CD1c-positive myeloid dendritic cell (primary cell): ENCODE results near the gene ZNF487.
A peak's percentile ranks its signal among the peaks of the same experiment; 100 is the strongest.
"Not testable (repeated sequence)": the region's sequence is repeated elsewhere in the genome, so short reads cannot be mapped to it uniquely, and the experiment has no call there.

Experiments used
- DNase-seq: peaks from one replicate; pipeline ENCODE4 v3.0.0-alpha.2; 2016; ENCODE audit errors: extremely low spot score

The ZNF487 gene

DNA sequence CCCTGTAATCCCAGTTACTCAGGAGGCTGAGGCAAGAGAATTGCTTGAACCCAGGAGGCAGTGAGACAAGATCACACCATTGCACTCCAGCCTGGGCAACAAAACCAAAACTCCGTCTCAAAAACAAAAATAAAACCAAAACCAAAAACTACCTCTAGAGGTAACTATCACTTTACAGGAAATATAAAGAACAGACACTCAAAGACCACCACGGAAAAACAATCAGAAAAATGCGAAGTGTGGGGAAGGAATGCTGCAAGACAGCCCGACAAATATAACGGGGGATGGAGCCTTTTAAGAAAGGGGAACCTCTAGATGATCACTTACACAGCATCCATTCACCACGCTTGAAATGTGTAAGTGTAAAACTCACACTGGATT lies 32.2 kb upstream of the ZNF487 start:
- peak; percentile 50 for DNase-seq

DNA sequence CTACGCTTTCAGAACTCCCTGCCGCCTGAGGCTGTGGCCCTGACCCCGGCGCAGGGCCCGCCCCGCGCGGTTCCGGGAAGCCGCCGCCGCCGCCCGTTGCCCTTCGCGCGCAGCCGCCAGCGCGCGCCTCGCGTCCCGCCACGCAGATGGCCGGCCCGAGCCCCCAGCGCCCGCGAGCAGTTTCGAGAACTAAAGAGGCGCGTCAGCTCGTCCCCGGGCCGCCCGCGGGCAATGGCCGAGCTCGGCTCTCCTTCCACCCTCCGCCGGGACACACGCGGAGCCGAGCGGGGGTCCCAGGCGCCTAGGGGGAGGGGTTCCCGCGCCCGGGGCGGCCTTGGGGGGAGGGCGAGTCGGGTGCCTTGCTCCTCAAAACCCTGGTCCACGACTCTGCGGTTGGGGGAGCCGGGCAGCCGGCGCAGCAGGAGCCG lies 29.7 kb upstream of the ZNF487 start:
- peak; percentile 82 for DNase-seq

DNA sequence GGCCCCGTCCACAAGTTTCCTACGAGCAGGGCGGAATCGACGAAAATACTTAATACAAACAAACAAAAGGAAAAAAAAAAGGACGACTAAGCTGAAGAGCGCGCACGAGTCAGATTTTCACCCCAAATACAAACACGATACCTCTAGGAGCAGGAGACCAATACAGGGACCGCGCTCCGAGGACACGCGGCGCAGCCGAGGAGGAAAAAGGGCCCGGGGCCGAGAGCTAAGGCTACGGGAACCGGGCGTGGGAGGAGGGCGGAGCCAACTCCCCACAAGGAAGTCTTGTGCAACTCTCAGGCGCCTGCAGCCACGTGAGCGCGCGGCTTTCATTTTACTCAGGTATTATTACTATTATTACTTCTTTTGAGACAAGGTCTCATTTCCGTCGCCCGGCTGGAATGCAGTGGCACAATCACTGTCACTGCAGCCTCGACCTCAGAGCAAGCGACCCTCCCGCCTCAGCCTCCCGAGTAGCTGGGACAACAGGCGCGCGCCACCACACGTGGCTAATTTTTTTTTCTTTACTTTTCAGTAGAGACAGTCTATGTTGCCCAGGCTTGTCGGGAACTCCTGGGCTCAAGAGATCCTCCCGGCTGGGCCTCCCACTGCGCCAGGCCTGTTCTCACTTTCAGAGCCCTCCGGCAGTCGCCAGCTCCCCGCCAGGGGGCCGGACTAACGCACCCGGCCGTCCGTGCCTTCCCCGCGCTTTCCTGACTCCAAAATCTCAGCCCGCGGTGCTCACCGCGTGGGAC lies 29.2 kb upstream of the ZNF487 start:
- DNase-seq = peak; percentile 97

DNA sequence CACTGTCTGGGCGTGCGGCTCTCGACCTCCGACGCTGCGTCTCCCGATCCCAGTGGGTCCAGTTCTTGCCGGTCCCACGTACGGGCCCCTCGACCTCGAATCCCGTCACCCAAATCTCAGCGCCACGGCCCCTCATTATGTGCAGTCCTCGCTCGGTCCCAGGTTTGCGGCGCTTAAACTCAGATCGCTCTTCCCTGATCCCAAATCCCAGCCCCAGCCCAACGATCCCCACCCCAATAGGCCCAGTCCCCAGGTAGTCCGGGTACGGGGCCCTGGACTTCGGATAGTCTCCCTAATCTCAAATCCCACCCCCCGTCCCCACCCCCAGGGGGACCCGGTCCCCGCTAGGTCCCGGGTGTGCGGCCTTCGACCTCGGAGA lies 28.6 kb upstream of the ZNF487 start:
- peak; percentile 18 for DNase-seq

DNA sequence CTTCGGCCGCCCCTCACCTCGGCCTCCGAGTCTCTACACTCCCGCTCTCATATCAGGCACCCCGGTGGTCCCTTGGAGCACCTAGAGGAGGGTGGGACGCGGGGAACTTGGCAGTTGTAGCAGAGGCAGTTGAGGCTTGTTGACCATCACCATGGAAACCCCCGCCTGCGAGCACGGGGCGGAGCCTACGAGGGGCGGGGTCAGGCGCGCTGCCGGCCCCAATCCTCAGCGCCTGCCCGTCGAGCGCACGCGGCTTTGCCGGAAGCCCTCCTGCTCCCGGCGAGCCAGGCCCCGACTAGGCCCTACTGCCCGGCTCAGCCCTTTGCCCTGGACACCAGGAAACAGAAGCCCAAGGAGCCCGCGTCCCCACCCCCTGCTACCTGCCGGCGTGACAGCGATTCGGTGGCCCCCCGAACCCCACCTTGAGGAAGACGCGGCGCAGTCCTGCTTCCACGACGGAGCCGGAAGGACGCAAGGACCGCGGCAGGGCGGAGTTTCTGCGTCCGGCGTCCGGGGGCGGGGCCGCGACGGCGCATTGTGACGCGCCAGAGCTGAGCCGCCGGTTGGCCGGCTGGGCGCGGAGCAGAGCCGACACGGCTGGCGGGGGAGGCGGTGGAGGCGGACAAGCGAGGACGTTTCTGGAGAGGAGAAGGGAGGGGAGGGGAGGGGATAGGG lies 28.1 kb upstream of the ZNF487 start, which contains the start of gene HNRNPF:
TSS of gene HNRNPF (minus strand) at position 477 of the 675 bp plus-strand sequence. CDS start 21,302 bp downstream, outside the sequence.
- peak; percentile 98 for DNase-seq

DNA sequence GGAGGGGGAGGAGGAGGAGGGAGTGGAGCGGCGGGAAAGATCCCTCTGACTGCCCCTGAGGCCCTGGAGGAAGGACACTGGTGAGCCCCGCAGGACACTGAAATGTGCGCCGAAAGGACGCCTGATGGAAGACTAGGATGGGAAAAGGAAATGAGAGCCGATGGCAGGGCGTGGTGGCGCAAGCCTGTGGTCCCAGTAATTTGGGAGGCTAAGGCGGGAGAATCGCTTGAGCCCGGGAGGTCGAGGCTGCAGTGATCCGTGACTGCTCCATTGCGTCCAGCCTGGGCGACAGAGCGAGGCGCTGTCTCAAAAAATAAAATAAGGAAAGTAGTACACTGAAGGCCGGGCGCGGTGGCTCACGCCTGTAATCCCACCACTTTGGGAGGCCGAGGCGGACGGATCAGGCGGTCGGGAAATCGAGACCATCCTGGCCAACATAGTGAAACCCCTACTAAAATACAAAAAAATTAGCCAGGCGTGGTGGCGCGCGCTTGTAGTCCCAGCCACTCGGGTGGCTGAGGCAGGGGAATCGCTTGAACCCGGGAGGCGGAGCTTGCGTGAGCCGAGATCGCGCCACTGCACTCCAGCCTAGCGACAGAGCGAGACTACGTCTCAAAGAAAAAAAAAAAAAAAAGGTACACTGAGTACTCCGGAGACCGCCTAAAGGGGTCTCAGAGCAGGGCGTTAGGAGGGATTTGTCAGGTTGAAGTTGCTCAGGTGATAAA lies 27.4 kb upstream of the ZNF487 start:
- peak; percentile 48 for DNase-seq

DNA sequence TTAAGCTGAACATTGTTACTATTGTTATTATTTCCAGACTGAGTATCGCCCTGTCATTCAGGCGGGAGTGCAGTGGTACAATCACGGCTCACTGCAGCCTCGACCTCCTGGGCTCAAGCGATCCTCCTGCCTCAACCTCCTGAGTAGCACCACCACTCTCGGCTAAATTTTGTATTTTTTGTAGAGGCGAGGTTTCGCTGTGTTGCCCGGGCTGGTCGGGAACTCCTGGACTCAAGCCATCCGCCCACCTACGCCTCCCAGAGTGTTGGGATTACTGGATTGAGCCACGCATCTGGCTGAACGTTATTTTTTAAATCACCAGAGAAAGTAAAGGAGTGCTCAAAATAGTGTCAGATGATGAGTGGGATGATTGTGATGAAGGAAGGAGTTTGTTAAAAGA lies 26.6 kb upstream of the ZNF487 start:
- no peak for DNase-seq

DNA sequence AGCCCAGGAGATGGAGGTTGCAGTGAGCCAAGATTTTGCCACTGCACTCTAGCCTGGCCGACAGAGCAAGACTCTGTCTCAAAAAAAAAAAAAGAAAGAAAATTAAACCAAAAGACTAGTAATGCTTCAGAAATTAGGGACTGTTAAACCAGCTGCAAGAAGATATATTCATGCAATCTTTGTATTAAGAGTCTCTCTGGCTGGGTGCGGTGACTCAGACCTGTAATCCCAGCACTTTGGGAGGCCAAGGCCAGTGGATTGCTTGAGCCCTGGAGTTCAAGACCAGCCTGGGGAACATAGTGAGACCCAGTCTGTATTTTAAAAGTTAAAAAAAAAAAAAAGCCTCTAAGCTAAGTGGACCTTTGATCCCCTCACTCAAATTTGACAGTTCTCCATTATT lies 25.4 kb upstream of the ZNF487 start:
- no peak for DNase-seq

DNA sequence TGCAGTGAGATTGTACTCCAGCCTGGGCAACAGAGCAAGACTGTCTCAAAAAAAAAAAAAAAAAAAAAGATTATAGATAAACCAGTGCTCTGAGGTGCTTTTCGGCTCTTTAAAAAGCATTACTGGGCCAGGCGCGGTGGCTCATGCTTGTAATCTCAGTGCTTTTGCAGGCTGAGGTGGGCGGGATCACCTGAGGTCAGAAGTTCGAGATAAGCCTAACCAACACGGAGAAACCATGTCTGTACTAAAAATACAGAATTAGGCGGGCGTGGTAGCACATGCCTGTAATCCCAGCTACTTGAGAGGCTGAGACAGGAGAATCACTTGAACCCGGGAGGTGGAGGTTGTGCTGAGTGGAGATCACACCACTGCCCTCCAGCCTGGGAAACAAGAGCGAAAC lies 21.4 kb upstream of the ZNF487 start:
- DNase-seq = no peak

DNA sequence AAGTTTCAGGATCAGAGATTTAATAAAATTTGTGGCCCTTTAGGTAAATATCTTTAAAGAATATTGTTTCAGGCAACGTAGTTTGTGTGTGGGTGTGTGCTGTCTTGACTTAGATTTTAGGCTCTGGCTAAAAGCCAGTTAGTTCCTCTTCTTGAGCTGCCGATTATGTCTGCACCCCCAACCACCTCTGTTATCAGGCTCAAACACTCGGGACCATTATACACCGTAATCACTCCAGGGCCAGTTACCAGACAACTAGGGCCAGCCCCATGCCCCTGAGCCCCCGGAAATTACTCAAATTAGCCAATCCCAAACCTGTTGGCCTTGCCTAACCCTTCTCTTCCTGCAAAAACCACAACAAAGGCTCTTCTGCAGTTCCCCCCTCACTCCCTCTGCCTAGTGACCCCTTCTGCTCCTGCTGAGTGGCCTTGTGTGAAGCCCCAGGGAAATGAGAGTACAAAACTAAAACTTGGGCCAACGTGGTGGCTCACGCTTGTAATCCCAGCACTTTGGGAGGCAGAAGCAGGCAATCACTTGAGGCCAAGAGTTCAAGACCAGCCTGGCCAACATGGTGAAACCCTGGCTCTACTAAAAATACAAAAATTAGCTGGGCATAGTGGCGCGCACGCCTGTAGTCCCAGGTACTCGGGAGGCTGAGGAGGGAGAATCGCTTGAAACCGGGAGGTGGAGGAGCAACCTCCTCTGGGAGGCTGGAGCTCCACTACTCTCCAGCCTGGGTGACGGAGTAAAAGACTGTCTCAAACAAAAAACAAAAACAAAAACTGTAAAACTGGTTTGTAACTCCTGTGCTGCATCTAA lies 18.8 kb upstream of the ZNF487 start:
- peak; percentile 85 for DNase-seq

DNA sequence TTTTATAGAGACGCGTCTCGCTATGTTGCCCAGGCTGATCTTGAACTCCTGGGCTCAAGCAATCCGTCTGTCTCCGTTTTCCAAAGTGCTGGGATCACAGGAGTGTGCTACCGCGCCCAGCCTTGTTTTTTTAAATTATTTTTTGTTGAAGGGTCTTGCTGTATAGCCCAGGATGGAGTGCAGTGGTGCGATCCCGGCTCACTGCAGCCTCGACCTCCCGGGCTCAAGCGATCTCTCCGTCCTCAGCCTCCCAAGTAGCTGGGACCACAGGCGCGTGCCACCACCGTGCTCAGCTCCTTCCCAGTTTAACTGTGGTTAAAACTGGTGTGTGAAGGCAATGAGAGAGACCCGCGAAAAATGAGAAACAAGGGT lies 16.9 kb upstream of the ZNF487 start:
- DNase-seq = no peak

DNA sequence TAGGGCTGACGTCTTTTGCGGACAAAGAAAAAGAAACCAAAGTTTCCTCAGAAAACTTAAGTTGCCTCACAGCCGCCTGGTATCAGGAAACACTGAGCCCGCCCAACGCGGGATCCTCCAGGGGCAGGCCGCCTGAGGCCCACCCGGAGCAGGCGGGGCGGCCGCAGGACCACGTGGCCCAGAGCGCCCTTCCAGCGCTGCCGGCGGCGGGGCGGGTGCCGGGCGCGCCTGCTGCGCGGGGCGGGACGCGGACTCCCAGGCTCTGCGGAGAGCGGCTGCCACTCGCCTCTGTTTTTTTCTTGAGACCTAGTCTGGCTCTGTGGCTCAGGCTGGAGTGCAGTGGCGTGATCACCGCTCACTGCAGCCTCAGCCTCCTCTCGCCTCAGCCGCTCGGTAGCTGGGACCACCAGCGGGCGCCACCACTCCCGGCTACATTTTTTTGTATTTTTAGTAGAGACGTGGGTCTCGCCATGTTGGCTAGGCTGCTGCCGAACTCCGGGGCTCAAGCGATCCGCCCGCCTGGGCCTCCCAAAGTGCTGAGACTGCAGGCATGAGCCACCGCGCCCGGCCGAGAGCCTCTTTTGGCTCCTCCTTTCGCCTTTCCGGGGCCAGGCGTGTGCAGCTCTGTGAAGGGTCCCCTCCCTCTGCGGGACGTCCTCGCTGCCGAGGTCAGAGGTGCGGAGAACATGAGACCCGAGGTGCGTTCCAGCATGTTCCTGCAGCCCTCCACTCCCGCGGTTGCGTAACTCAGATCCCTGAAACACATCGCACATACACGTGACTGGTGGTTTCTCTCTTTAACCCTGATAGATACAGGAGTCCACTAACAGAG lies 16.3 kb upstream of the ZNF487 start:
- DNase-seq = peak; percentile 95

DNA sequence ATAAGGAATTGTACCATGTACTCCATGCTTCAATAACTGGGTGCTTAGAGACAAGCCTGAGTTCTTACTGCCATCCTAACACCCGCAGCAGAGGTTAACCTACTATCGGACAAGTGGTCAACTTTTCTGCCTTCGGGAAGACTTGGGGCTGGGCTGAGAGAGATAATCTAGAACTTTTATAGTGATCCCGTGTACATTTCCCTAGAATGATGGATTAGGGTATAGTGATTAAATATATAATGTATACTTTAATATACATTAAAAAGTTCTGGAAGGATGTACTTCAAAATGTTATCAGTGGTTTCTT lies 15.8 kb upstream of the ZNF487 start:
- no peak for DNase-seq

DNA sequence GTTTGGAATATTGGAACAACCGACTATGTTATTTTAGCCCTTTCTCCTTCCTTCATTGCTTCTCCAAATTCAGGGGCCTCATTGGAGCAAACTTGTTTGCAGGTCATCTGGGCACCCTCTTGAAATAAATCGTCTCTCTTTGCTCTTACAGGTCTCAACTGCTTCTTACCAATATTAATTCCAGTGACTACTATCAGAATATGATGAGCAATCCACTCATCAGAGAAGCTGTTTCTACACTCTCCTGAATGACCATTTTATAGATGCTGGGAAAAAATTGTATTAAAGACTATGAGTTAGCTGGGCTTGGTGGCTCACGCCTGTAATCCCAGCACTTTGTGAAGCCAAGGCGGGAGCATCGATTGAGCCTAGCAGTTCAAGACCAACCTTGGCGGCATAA lies 15.4 kb upstream of the ZNF487 start:
- no peak for DNase-seq

DNA sequence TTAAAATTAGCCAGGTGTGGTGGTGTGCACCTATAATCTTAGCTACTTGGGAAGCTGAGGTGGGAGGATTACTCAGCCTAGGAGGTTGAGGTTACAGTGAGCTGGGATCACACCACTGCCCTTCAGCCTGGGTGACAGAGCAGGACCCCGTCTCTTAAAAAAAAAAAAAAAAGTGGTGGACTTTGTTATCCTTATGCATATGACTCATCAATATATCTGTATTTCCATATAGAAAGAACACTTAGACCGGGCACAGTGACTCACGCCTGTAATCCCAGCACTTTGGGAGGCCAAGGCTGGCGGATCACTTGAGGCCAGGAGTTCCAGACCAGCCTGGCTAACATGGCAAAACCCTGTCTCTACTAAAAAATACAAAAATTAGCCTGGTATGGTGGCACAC lies 15.0 kb upstream of the ZNF487 start:
- not testable (repeated sequence) for DNase-seq

DNA sequence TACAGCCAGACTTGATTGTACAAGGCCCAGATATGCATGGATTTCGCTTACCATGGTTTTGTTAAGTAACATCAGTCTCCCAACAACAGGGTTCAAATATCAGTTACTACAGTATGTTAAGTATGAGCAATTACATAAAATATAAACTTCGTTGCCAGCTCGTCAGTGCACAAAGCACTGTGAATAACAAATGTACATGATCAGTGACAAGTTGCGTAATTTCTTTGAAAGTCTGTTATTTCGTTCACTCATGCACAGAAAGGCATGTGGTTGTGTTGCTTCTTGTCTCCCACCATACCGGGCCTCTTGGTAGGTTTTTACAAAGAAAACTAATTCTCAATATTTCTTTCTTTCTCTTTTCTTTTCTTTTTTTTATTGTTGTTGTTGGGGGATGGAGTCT lies 12.5 kb upstream of the ZNF487 start:
- DNase-seq = no peak

DNA sequence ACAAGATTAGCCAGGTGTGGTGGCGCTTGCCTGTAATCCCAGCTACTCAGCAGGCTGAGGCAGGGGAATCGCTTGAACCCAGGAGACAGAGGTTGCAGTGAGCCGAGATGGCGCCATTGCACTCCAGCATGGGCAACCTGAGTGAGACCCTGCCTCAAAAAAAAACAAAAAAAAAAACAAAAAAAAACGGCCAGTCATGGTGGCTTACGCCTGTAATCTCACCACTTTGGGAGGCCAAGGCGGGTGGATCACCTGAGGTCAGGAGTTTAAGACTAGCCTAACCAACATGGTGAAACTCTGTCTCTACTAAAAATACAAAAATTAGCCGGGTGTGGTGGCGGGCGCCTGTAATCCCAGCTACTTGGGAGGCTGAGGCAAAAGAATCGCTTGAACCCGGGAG lies 10.4 kb upstream of the ZNF487 start:
- DNase-seq = not testable (repeated sequence)

DNA sequence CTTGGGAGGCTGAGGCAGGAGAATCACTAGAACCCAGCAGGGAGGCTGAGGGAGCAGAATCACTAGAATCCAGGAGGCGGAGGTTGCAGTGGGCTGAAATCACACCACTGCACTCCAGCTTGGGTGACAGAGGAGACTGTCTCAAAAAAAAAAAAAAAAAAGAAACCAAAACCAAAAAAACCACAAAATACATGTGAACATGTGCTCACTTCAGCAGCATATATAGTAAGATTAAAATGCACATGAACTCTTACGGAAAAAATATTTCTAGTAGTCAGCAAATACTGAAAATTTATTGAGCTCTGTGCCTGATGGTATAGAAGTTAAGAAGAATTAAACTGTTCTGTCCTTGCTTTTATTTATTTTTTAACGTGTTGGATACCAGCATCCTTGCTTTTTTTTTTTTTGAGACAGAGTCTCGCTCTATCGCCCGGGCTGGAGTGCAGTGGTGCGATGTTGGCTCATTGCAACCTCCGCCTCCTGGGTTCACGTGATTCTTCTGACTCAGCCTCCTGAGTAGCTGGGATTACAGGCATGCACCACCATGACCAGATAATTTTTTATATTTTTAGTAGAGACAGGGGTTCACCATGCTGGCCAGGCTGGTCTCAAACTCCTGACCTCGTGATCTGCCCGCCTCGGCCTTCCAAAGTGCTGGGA lies 9.6 kb upstream of the ZNF487 start:
- no peak for DNase-seq

DNA sequence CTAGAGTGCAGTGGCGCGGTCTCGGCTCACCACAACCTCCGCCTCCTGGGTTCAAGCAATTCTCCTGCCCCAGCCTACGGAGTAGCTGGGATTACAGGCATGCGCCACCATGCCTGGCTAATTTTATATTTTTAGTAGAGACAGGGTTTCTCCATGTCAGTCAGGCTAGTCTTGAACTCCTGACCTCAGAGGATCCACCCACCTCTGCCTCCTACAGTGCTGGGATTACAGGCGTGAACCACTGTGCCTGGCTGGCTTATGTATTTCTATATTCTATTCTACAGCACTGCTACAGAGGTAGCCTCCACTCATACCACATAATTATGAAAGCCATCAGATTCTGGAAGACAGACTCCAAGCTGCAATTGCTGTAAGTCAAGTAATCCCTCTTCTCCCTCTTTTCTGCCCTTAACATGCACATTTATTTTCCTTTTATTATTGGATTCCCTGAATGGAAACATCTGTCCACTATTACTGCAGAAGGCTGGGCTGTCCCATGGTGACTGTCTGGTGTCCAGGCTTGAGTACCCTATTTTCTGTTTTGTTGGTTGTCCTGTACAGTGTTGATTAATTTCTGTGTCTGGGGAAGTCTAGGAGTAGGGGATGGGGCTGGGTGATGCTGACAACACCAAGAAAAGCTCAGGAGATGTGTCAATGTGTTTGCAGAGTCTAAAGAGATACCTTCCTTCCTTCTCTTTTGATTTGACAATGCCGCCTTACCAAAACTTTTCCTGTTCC lies 5.8 kb upstream of the ZNF487 start:
- no peak for DNase-seq
